ENCODE results near the gene P2RY13.

The P2RY13 gene

GRCh38 chr3:151319628-151320027 lies 9.7 kb downstream of the P2RY13 start:
- no peak for DNase-seq

GRCh38 chr3:151318991-151319390 lies 10.4 kb downstream of the P2RY13 start:
- DNase-seq, result no peak

GRCh38 chr3:151318313-151318712 lies 11.0 kb downstream of the P2RY13 start:
- no peak for DNase-seq

- no peak for DNase-seq
Measured at GRCh38 chr3:151316267-151316991, 12.9 kb downstream of the P2RY13 start, which contains the start of gene GPR87. TSS of gene GPR87 (minus strand) at chr3:151316820. CDS start at chr3:151300100, 16,720 bp downstream.

GRCh38 chr3:151315846-151316245 lies 13.5 kb downstream of the P2RY13 start:
- no peak for DNase-seq

- DNase-seq, result no peak
Measured at GRCh38 chr3:151315136-151315535, 14.2 kb downstream of the P2RY13 start.

GRCh38 chr3:151314593-151314992 lies 14.8 kb downstream of the P2RY13 start:
- DNase-seq, result no peak

- no peak for DNase-seq
Measured at GRCh38 chr3:151314137-151314536, 15.2 kb downstream of the P2RY13 start.

GRCh38 chr3:151312972-151313371 lies 16.4 kb downstream of the P2RY13 start:
- no peak for DNase-seq

GRCh38 chr3:151309566-151309965 lies 19.8 kb downstream of the P2RY13 start:
- no peak for DNase-seq

GRCh38 chr3:151307583-151308488 lies 21.5 kb downstream of the P2RY13 start:
- no peak for DNase-seq

GRCh38 chr3:151307131-151307530 lies 22.2 kb downstream of the P2RY13 start:
- DNase-seq, result no peak

- DNase-seq, result no peak
Measured at GRCh38 chr3:151306168-151306810, 23.1 kb downstream of the P2RY13 start.

GRCh38 chr3:151305775-151306151 lies 23.6 kb downstream of the P2RY13 start:
- DNase-seq, result no peak

GRCh38 chr3:151305060-151305774 lies 24.1 kb downstream of the P2RY13 start:
- no peak for DNase-seq

- no peak for DNase-seq
Measured at GRCh38 chr3:151303751-151304150, 25.6 kb downstream of the P2RY13 start.

GRCh38 chr3:151301787-151302186 lies 27.6 kb downstream of the P2RY13 start:
- no peak for DNase-seq

- no peak for DNase-seq
Measured at GRCh38 chr3:151300539-151300938, 28.8 kb downstream of the P2RY13 start.

- no peak for DNase-seq
Measured at GRCh38 chr3:151299006-151299405, 30.3 kb downstream of the P2RY13 start.

GRCh38 chr3:151297429-151297828 lies 31.9 kb downstream of the P2RY13 start:
- no peak for DNase-seq

GRCh38 chr3:151296226-151296625 lies 33.1 kb downstream of the P2RY13 start:
- no peak for DNase-seq

- DNase-seq, result no peak
Measured at GRCh38 chr3:151293127-151293526, 36.2 kb downstream of the P2RY13 start.

GRCh38 chr3:151290673-151291072 lies 38.7 kb downstream of the P2RY13 start:
- no peak for DNase-seq

All from NCI-H345 (cell line).